ENCODE data around the gene SCN2A.

Gene SCN2A

GRCh38 chr2:165401285-165401852 lies 162.2 kb downstream of the SCN2A start:
- peak overlapping the region; percentile 54 to 86 (median 80) for H3K27ac Mint-ChIP-seq
- no peaks in the 10 kb centered on the region for H3K36me3 Mint-ChIP-seq (ENCODE audit: low read depth)
- H3K4me1 Mint-ChIP-seq, result peaks cover 42% of the 10 kb centered on the region
- H3K4me3 Mint-ChIP-seq, result peak overlapping the region in 1 of 3 experiments; percentile 30
- H3K9me3 Mint-ChIP-seq, result no peaks in the 10 kb centered on the region
- no peaks in the 10 kb centered on the region for H3K27me3 Mint-ChIP-seq (ENCODE audit: low read depth)
- TF ChIP-seq, protein P1, sequence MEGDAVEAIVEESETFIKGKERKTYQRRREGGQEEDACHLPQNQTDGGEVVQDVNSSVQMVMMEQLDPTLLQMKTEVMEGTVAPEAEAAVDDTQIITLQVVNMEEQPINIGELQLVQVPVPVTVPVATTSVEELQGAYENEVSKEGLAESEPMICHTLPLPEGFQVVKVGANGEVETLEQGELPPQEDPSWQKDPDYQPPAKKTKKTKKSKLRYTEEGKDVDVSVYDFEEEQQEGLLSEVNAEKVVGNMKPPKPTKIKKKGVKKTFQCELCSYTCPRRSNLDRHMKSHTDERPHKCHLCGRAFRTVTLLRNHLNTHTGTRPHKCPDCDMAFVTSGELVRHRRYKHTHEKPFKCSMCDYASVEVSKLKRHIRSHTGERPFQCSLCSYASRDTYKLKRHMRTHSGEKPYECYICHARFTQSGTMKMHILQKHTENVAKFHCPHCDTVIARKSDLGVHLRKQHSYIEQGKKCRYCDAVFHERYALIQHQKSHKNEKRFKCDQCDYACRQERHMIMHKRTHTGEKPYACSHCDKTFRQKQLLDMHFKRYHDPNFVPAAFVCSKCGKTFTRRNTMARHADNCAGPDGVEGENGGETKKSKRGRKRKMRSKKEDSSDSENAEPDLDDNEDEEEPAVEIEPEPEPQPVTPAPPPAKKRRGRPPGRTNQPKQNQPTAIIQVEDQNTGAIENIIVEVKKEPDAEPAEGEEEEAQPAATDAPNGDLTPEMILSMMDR (IDR thresholded peaks at IDR 0.05; ENCODE audit: unreplicated experiment in 3 of 3), result peak; percentile 73 to 85 (median 79)

DNA sequence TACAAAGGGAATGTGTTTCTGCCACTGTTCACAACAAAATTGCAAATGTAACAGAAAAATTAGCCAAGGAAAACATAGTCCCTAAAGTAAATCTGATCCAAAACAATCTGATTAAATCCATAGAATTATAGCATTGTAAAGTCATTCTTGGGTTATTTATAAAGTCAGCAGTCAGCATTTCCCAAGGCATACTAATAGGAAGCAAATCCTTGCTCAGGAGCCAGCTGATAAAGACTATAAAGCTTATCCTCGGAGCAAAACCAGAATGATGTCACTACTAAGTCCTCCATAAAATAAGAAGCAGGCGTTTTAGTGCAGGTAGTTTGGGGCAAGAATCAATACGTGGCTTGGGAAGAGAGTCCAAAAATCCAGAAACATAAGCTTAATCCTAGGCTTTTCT lies 162.9 kb downstream of the SCN2A start:
- H3K36me3 Mint-ChIP-seq (ENCODE audit: low read depth), result no peaks in the 10 kb centered on the region
- peaks cover 47% of the 10 kb centered on the region for H3K4me1 Mint-ChIP-seq
- peak overlapping the region in 1 of 3 experiments; percentile 4 for H3K4me3 Mint-ChIP-seq
- no peaks in the 10 kb centered on the region for H3K27me3 Mint-ChIP-seq (ENCODE audit: low read depth)
- TF ChIP-seq, protein P1 (IDR thresholded peaks at IDR 0.05; ENCODE audit: unreplicated experiment in 3 of 3), result no peak
- peak overlapping the region; percentile 54 to 86 (median 80) for H3K27ac Mint-ChIP-seq
- no peaks in the 10 kb centered on the region for H3K9me3 Mint-ChIP-seq

DNA sequence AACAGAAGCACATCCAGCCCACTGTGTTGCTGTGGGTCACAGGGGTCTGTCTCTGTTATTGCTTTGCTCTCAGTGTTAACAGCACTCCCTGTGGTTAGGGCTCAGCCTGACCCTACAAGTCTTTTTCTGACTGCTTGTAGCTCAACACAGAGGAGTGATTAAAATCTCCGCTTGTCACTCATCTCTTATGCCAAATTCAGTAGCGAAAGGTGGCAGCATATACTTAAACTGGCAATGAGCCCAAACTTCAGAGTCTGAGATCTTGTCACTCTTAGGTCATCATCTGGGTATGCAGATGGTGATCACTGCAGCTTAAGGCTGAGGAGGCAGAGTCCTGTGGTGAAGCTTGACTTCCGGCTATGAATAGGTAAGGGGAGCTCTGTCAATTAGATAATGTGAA lies 167.0 kb downstream of the SCN2A start:
- Mint-ChIP-seq H3K36me3 (ENCODE audit: low read depth) (no peaks in the 10 kb centered on the region), H3K27ac (peak overlapping the region; percentile 51 to 71 (median 63)), H3K27me3 (ENCODE audit: low read depth) (no peaks in the 10 kb centered on the region), H3K4me1 (peaks cover 79% of the 10 kb centered on the region), H3K9me3 (no peaks in the 10 kb centered on the region), H3K4me3 (no peak overlapping the region)
- TF ChIP-seq, protein P1 (IDR thresholded peaks at IDR 0.05; ENCODE audit: unreplicated experiment in 3 of 3), result no peak

GRCh38 chr2:165407466-165407865 lies 168.3 kb downstream of the SCN2A start:
- TF ChIP-seq, protein P1 (IDR thresholded peaks at IDR 0.05; ENCODE audit: unreplicated experiment in 3 of 3), result no peak
- H3K27me3 Mint-ChIP-seq (ENCODE audit: low read depth), result no peaks in the 10 kb centered on the region

GRCh38 chr2:165408186-165408585 lies 169.0 kb downstream of the SCN2A start:
- Mint-ChIP-seq H3K4me1 (peaks cover 63% of the 10 kb centered on the region), H3K9me3 (no peaks in the 10 kb centered on the region), H3K36me3 (ENCODE audit: low read depth) (no peaks in the 10 kb centered on the region), H3K4me3 (no peak overlapping the region), H3K27ac (peak overlapping the region; percentile 89 to 98 (median 94)), H3K27me3 (ENCODE audit: low read depth) (no peaks in the 10 kb centered on the region)
- TF ChIP-seq, protein P1 (IDR thresholded peaks at IDR 0.05; ENCODE audit: unreplicated experiment in 3 of 3), result no peak

More at GRCh38 chr2:165407466-165407865, 168.3 kb downstream of the SCN2A start:
- Mint-ChIP-seq H3K9me3 (no peaks in the 10 kb centered on the region), H3K4me1 (peaks cover 66% of the 10 kb centered on the region), H3K36me3 (ENCODE audit: low read depth) (no peaks in the 10 kb centered on the region), H3K4me3 (no peak overlapping the region), H3K27ac (peak overlapping the region; percentile 89 to 98 (median 94))

DNA sequence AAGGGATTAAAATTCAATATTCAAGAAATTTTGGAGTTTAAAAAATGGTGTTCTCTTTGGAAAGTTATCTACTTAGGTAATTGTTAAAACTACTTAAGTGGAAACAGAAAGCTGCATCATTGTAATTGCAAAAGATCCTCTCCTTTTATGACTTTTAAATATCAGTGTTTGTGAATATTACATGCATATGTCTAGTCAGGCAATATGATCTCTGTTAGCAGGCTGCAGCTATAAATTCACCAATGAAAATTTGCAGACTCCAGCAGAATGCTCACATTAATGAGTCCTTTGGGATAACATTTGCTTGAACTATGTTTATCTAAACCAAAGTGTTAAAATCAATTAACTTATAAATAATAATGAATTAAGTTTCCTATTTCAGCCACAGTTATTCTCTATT lies 171.1 kb downstream of the SCN2A start:
- peaks cover 4% of the 10 kb centered on the region for H3K9me3 Mint-ChIP-seq
- H3K27me3 Mint-ChIP-seq (ENCODE audit: low read depth), result no peaks in the 10 kb centered on the region
- no peak overlapping the region for H3K4me3 Mint-ChIP-seq

More for the DNA sequence above, 171.1 kb downstream of the SCN2A start:
- Mint-ChIP-seq H3K36me3 (ENCODE audit: low read depth) (no peaks in the 10 kb centered on the region), H3K4me1 (peaks cover 44% of the 10 kb centered on the region), H3K27ac (peak overlapping the region; percentile 42 to 91 (median 82))
- TF ChIP-seq, protein P1 (IDR thresholded peaks at IDR 0.05; ENCODE audit: unreplicated experiment in 3 of 3), result no peak
